ENCODE results near the gene TPMT.

DNA sequence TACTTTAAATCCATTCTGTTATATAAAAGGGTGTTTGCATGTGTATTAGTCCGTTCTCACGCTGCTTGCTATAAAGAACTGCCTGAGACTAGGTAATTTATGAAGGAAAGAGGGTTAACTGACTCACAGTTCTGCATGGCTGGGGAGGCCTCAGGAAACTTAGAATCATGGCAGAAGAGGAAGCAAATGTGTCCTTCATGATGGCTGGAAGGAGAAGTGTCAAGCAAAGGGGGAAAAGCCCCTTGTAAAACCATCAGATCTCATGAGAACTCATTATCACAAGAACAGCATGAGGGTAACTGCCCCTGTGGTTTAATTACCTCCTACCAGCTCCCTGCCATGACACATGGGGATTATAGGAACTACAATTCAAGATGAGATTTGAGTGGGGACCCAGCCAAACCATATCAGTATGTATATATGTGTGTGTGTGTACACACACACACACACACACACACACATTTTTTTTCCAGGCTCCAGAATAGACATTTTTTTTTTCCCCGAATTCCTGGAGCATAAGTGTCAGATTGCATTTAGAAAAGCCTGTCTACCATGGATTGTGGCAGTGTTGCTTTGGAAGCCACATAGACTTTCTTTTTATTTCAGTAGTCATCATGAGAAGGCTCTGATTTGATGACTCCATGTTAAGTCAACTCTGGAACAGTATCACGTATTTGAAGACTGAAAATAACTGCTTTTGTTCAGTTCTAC lies 31.8 kb upstream of the TPMT start:
- TF ChIP-seq CTCF (IDR thresholded peaks at IDR 0.05; ENCODE audit: low read depth, low read length, missing input control): no peak
- TF ChIP-seq TAF1 (conservative IDR thresholded peaks at IDR 0.05): no peak
- TF ChIP-seq SP1 (IDR thresholded peaks at IDR 0.05): no peak
- TF ChIP-seq YY1 (IDR thresholded peaks at IDR 0.05): no peak
- no peak for TF ChIP-seq HNF4A (conservative IDR thresholded peaks at IDR 0.05)
- no peak for TF ChIP-seq EGR1 (IDR thresholded peaks at IDR 0.05; ENCODE audit: low read depth in 2 of 2)
- no peak for TF ChIP-seq NR2F2 (IDR thresholded peaks at IDR 0.05)

Measured in liver (tissue), 3 donors.